WERI-Rb-1 (cell line): Measurements from ENCODE around the gene RASA3.

Experiments
- DNase-seq: peaks from one replicate; pipeline ENCODE4 v3.0.0-alpha.2; 2020
- H3K27ac ChIP-seq: fragments of 250-450 bp; sonication (Bioruptor Pico); 2 replicates; pipeline ENCODE4 v1.5.1; 2020; ENCODE audit warnings: mild to moderate bottlenecking, moderate library complexity
- H3K27me3 ChIP-seq: fragments of 250-450 bp; sonication (Bioruptor Pico); 2 replicates; pipeline ENCODE4 v1.5.1; 2021; ENCODE audit warnings: mild to moderate bottlenecking, low read depth, moderate library complexity; ENCODE audit not compliant: insufficient read depth, severe bottlenecking
- H3K36me3 ChIP-seq: fragments of 250-450 bp; sonication (Bioruptor Pico); 2 replicates; pipeline ENCODE4 v1.5.1; 2020; ENCODE audit warnings: mild to moderate bottlenecking, moderate library complexity
- H3K4me3 ChIP-seq: 2 replicates; pipeline ENCODE4 v1.5.1; 2011; ENCODE audit warnings: low read depth, mild to moderate bottlenecking, control low read depth, low read length
- H3K9me3 ChIP-seq: fragments of 250-450 bp; sonication (Bioruptor Pico); 2 replicates; pipeline ENCODE4 v1.5.1; 2021; ENCODE audit warnings: mild to moderate bottlenecking, moderate library complexity; ENCODE audit not compliant: severe bottlenecking
- TF ChIP-seq, protein P1 (sequence below): IDR thresholded peaks from 2 replicates; pipeline ENCODE4 v1.5.1; 2011; ENCODE audit warnings: low read depth, mild to moderate bottlenecking, control low read depth, inconsistent platforms, low read length

The RASA3 gene

GRCh38 chr13:113976711-113977684, 155.4 kb downstream of the RASA3 start:
- Histone ChIP-seq H3K27me3 (no peaks in the 10 kb centered on the region), H3K36me3 (peaks cover 12% of the 10 kb centered on the region), H3K4me3 (no peak overlapping the region), H3K27ac (no peak overlapping the region), H3K9me3 (no peaks in the 10 kb centered on the region)
- TF ChIP-seq, protein P1, sequence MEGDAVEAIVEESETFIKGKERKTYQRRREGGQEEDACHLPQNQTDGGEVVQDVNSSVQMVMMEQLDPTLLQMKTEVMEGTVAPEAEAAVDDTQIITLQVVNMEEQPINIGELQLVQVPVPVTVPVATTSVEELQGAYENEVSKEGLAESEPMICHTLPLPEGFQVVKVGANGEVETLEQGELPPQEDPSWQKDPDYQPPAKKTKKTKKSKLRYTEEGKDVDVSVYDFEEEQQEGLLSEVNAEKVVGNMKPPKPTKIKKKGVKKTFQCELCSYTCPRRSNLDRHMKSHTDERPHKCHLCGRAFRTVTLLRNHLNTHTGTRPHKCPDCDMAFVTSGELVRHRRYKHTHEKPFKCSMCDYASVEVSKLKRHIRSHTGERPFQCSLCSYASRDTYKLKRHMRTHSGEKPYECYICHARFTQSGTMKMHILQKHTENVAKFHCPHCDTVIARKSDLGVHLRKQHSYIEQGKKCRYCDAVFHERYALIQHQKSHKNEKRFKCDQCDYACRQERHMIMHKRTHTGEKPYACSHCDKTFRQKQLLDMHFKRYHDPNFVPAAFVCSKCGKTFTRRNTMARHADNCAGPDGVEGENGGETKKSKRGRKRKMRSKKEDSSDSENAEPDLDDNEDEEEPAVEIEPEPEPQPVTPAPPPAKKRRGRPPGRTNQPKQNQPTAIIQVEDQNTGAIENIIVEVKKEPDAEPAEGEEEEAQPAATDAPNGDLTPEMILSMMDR: no peak
- DNase-seq: no peak

GRCh38 chr13:113975416-113975815, 157.0 kb downstream of the RASA3 start:
- H3K27ac ChIP-seq: no peak overlapping the region
- no peak overlapping the region for H3K4me3 ChIP-seq
- TF ChIP-seq, protein P1: no peak
- no peak for DNase-seq
- peaks cover 10% of the 10 kb centered on the region for H3K36me3 ChIP-seq
- H3K9me3 ChIP-seq: peaks cover 2% of the 10 kb centered on the region
- H3K27me3 ChIP-seq: no peaks in the 10 kb centered on the region

- DNase-seq: no peak
- Histone ChIP-seq H3K36me3 (peaks cover 9% of the 10 kb centered on the region), H3K27me3 (no peaks in the 10 kb centered on the region), H3K9me3 (peaks cover 2% of the 10 kb centered on the region), H3K27ac (no peak overlapping the region), H3K4me3 (no peak overlapping the region)
- TF ChIP-seq, protein P1: no peak
Observed at GRCh38 chr13:113974304-113975281, 157.8 kb downstream of the RASA3 start.

DNA sequence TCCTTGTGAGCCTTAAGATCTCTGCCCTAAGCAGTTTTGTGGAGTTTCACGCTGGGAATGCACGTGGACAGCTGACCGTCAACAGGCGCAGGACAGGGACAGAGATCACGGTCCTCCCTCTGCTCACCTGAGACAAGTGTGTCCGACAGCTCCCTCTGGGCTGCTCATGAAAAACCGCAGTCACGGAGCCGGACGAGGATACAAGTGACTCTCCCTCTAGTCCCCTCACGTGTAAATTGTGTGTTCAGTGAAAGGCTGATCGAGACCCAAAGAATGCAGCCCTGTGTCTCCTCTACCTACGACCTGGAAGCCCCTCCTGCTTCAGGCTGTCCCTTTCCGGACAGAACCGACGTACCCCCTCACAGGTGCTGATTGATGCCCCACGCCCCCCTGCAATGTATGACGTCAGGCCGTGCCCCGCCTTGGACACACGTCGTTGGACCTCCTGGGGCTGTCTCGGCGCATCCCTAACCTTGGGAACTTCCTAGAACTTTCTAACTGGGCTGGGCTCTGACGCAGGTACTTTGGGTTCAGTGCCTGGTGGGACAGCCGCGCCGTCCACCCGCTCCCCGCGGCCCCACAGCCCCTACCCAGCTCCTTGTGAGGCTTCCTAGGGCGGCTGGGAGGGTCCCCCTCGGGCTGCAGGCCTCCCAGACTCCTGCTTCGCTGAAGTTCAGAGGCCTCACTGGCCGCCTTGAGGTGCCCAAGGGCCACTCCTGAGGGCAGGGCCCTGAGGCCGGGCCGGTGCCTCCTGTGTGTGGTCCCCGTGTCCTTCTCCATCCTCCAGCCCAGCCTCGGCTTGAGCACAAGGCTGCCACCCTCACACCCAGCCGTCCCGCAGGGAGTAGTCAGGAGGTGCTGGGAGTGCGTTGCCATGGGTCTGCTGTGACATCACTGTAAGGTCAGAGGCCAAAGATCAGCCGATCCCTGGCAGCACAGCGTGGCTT, 158.9 kb downstream of the RASA3 start, which contains the start of gene C13orf46:
TSS of gene C13orf46 (minus strand) at position 859 of the 947 bp plus-strand sequence. CDS start at position 780, 79 bp downstream.
- Histone ChIP-seq H3K27me3 (no peaks in the 10 kb centered on the region), H3K27ac (no peak within 1 kb of the TSS)
- TF ChIP-seq, protein P1: no peak

More for the DNA sequence above, 158.9 kb downstream of the RASA3 start, which contains the start of gene C13orf46:
- DNase-seq: no peak
- H3K9me3 ChIP-seq: peaks cover 2% of the 10 kb centered on the region
- H3K36me3 ChIP-seq: peaks cover 3% of the 10 kb centered on the region; the same call in 1 of the 2 replicates
- H3K4me3 ChIP-seq: no peak within 1 kb of the TSS
